ENCODE measurements around the gene JSRP1. TPM values are rescaled to one million over a fixed set of nuclear protein-coding genes. Genes with fewer than 3 reads are reported as not detected.

JSRP1 gene
- total and polyA plus RNA-seq, 10 of the 15 experiments (the other 5 are each of a cell fraction or from before 2014, with no cell fraction given), result 0.41 to 0.91 (median 0.49) TPM; not detected in 7

- in situ Hi-C loops (cut with MboI), result no loop called here
- peaks cover 41% of the 10 kb centered on the region for H3K79me2 ChIP-seq (ENCODE audit: control insufficient read depth, insufficient read depth, low read length)
These were observed 12.1 kb downstream of the JSRP1 start for GRCh38 chr19:2244125-2244411.

More at GRCh38 chr19:2244125-2244411, 12.1 kb downstream of the JSRP1 start:
- Histone ChIP-seq H3K9me3 (replicated peaks; ENCODE audit: control insufficient read depth, insufficient read depth, low read length) (no peaks in the 10 kb centered on the region), H3K9ac (ENCODE audit: control insufficient read depth, insufficient read depth, low read length) (no peak overlapping the region), H3K4me1 (ENCODE audit: control insufficient read depth, insufficient read depth, low read length) (no peaks in the 10 kb centered on the region; the same call in 1 of the 2 replicates), H3K27ac (ENCODE audit: control insufficient read depth, insufficient read depth) (no peak overlapping the region), H3K4me3 (no peak overlapping the region), H3K27me3 (replicated peaks in 1 of 2; ENCODE audit: control insufficient read depth in 2 of 2, insufficient read depth in 2 of 2, low read length in 1 of 2) (no peaks in the 10 kb centered on the region), H2AFZ (ENCODE audit: control insufficient read depth, low read depth, low read length) (no peak overlapping the region), H4K20me1 (ENCODE audit: control insufficient read depth, insufficient read depth) (peaks cover 23% of the 10 kb centered on the region), H3K36me3 (ENCODE audit: control insufficient read depth in 2 of 2, insufficient read depth in 2 of 2, low read length in 1 of 2) (peaks cover 12 to 49% of the 10 kb centered on the region in 2 experiments; a peak in 3 of 4 replicates), H3K4me2 (ENCODE audit: control insufficient read depth, insufficient read depth) (no peak overlapping the region)
- ATAC-seq (no peak), FAIRE-seq (no peak), DNase-seq (ENCODE audit: low read depth, low spot score) (no peak)
- WGBS (ENCODE audit: insufficient coverage, insufficient replicate concordance, low lambda C conversion rate, missing lambda C conversion rate), result 82% methylated on average over 12 of the region's 12 CpGs
- SMC1A ChIA-PET (ENCODE audit: uncharacterized antibody, unreplicated experiment), result no interaction called here
- CTCF ChIA-PET, result no interaction called here
- POLR2A ChIA-PET, result no interaction called here
- RAD21 ChIA-PET (ENCODE audit: unreplicated experiment), result no interaction called here
- no TSS peak for BruUV-seq (replicated peaks)
- intact Hi-C loops (cut with micrococcal nuclease; ENCODE audit: unreplicated experiment), result no loop called here
- no peak for TF ChIP-seq CUX1 (IDR thresholded peaks at IDR 0.05; ENCODE audit: insufficient replicate concordance, low read depth, low read length)
- TF ChIP-seq POLR2A (IDR thresholded peaks at IDR 0.05; ENCODE audit: low read depth, low read length), result peak; percentile 6; the same call in 1 of the 2 replicates
- TF ChIP-seq HDAC2 (IDR thresholded peaks at IDR 0.05), result no peak

Data from GM12878 (cell line).